Placental epithelial cell (primary cell): ENCODE results near the gene IFI27L1. TPM values are rescaled to one million over a fixed set of nuclear protein-coding genes. Genes with fewer than 3 reads are reported as not detected.

Experiments used
- total RNA-seq: library from RNA; depleted of rRNA; stranded (reverse); fragments of >200 nt; gene quantifications from 2 replicates; pipeline ENCODE4 v1.2.3, GENCODE V29; 2012

The IFI27L1 gene, protein sequence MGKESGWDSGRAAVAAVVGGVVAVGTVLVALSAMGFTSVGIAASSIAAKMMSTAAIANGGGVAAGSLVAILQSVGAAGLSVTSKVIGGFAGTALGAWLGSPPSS
- total RNA-seq = 8.6 and 13.0 TPM in 2 replicates

DNA sequence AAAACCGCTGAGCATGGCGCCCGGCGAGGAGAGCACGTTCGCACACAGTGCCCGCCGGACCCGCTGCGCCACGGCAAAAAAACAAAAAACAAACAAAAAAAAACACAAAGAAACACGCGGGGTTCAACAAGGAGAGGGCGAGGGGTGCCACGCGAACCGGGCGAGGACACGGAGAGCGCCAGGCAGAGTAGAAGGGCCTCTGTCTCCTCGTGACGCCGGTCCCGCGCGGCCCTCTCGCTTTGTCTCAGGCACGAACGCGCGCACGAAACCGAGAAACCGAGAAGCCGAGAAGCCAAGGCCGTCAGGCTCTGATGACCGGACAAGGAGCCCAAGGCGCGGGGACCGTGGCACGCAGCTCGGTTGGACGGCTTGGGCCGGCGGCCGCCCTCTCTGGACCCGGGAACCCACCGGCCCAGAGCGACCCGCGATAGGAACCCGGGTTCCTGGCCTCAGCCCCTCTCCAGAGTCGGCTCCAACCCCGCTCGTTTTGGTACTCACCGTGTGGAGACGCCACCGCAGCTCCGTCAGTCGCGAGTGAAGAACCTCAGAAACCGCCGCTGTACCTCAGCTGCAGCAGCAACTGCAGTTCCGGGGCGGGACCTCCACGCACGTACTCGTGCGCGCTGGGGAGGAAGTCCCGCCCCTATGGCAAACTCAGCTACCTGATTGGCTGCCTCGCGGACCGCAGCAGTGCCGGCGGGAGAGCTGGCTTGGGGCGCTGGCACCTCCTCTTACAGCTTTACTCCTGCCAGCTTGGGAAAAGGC lies at the start of gene IFI27L1, which contains the start of gene DDX24:
Gene IFI27L1 (plus strand): TSS at position 690 of the 765 bp plus-strand sequence. CDS start 15,628 bp downstream, outside the sequence.
Gene DDX24 (minus strand): TSS at position 582 of the 765 bp plus-strand sequence. CDS start 1,460 bp downstream, outside the sequence.

DNA sequence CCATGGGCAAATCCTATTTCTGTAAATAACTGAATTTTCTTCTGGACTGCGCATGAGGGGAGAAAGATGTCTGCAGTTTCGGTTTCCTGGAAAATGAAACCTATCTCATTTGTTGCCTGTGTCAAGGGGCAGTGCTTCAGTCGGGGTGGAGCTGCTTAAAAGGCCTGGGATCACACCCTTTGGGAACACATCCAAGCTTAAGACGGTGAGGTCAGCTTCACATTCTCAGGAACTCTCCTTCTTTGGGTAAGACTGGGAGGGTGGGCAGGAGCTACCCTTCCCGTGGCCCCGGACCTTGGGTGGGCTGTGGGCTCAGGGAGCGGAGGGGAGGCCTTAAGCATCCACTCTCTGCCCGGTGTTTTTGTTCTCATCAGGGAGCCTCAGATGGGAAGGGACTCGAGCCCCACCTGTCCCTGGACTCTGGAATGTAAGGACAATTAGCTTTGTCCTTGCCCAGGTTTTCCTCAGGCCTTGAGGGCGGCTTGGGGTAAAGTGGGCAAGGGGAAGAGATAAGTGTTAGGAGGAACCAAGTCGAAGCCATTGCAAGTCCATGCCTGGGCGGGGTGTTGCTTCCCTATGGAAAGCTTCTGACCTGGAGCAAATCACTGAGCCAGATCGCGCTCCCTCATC lies 29.6 kb downstream of the IFI27L1 start, which contains the start of gene IFI27:
Gene IFI27 (plus strand): TSS at position 185 of the 630 bp plus-strand sequence.

DNA sequence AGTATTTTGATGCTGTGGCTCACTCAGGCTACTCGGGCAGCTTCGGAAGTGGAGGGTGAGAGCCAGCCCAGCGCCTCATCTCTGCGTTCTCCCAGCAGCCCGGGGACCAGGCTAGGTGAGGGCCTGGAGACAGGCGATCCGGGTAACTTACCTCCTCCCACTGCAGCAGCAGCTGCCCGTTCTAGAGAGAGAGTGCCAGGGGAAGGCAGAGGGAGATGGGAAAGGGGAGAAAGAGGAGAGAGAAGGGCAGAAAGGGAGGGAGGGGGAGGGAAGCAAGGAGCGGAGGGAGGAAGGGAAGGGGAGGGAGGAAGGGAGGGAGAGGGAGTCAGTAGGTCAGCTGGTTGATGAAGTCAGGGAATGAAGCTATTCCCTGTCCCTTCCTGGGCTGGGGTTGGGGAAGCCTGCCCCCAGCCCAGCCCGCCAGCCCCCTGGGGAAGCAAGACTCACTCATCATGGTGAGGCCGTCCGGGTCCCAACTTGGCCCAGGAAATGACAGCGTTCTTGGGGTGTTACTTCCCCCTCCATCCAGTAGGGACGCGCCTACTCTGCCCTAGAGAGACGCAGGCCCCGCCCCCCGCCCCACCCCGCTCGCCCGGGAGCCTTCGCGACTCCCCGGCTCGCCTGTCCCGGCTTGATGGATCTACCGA lies 48.1 kb downstream of the IFI27L1 start, which contains the start of gene IFI27L2:
Gene IFI27L2 (minus strand): TSS at position 494 of the 647 bp plus-strand sequence. CDS start 40 bp downstream, at position 454.

Other genes starting within 250 kb of the IFI27L1 start
- not detected in 2 replicates for gene FAM181A, start 154.0 kb upstream of the IFI27L1 start, total RNA-seq
- gene ASB2, start 104.7 kb upstream of the IFI27L1 start, total RNA-seq = not detected in 2 replicates
- gene CCDC197, start 84.0 kb upstream of the IFI27L1 start, total RNA-seq = not detected in 2 replicates
- gene OTUB2, start 55.0 kb upstream of the IFI27L1 start, total RNA-seq = 1.2 and 1.6 TPM in 2 replicates
- 69.2 and 69.5 TPM in 2 replicates for gene DDX24, start 108 bp upstream of the IFI27L1 start, total RNA-seq
- gene IFI27, start 29.4 kb downstream of the IFI27L1 start, total RNA-seq = 0.39 and 0.76 TPM in 2 replicates
- gene IFI27L2, start 48.3 kb downstream of the IFI27L1 start, total RNA-seq = 47.2 and 53.8 TPM in 2 replicates
- under 0.01 and 0.54 TPM in 2 replicates for gene PPP4R4, start 93.0 kb downstream of the IFI27L1 start, total RNA-seq
- gene SERPINA10, start 212.0 kb downstream of the IFI27L1 start, total RNA-seq = not detected in 2 replicates
- gene SERPINA6, start 242.0 kb downstream of the IFI27L1 start, total RNA-seq = not detected in 2 replicates